A673 (cell line): ENCODE results near the gene TNFAIP2. TPM values are rescaled to one million over a fixed set of nuclear protein-coding genes. Genes with fewer than 3 reads are reported as not detected.

Source experiments
- BruUV-seq: library from RNA; stranded (reverse); fragments of 400-500 nt; replicated peaks from 2 replicates; lab custom pipeline; 2021; lab: Mats Ljungman, UMichigan
- CTCF ChIA-PET: fragments of 300-600 bp; sonication (Branson Sonifier 250); formaldehyde crosslinking; loops from one replicate; lab custom pipeline; 2022; ENCODE audit warnings: antibody characterized with exemption; lab: Charles Lee
- POLR2A ChIA-PET: fragments of 300-600 bp; sonication (Branson Sonifier 250); formaldehyde crosslinking; loops from one replicate; lab custom pipeline; 2022; ENCODE audit warnings: antibody characterized with exemption; ENCODE audit not compliant: low non-redundant PET; lab: Charles Lee
- DNase-seq: peaks from one replicate; pipeline ENCODE4 v3.0.0-alpha.2; 2015; ENCODE audit warnings: low spot score
- H3K27ac ChIP-seq: fragments of 200-600 bp; sonication (generic); 2 replicates; pipeline ENCODE4 v1.5.1; 2016; ENCODE audit warnings: mixed run types, low read depth, mild to moderate bottlenecking, mixed read lengths, antibody characterized with exemption, low read length; ENCODE audit not compliant: poor library complexity, severe bottlenecking
- H3K27me3 ChIP-seq: fragments of 200-600 bp; sonication (generic); replicated peaks from 2 replicates; pipeline ENCODE4 v1.6.1; 2017; ENCODE audit warnings: mixed run types, low read depth, mild to moderate bottlenecking, mixed read lengths, antibody characterized with exemption, low read length; ENCODE audit not compliant: insufficient read depth, poor library complexity
- H3K36me3 ChIP-seq: fragments of 200-600 bp; sonication (generic); 2 replicates; pipeline ENCODE4 v1.6.1; 2016; ENCODE audit warnings: mixed run types, mild to moderate bottlenecking, mixed read lengths, antibody characterized with exemption, low read length; ENCODE audit not compliant: insufficient read depth, poor library complexity, severe bottlenecking
- H3K4me1 ChIP-seq: fragments of 200-600 bp; sonication (generic); 2 replicates; pipeline ENCODE4 v1.6.1; 2017; ENCODE audit warnings: mixed run types, mild to moderate bottlenecking, mixed read lengths, antibody characterized with exemption, low read length; ENCODE audit not compliant: insufficient read depth, poor library complexity, severe bottlenecking
- H3K4me3 ChIP-seq: fragments of 200-600 bp; sonication (generic); 2 replicates; pipeline ENCODE4 v1.5.1; 2016; ENCODE audit warnings: low read depth, mixed run types, mild to moderate bottlenecking, mixed read lengths, low read length; ENCODE audit not compliant: poor library complexity, severe bottlenecking
- H3K9me3 ChIP-seq: fragments of 200-600 bp; sonication (generic); 2 replicates; pipeline ENCODE4 v1.6.1; 2016; ENCODE audit warnings: mixed run types, low read depth, mild to moderate bottlenecking, mixed read lengths, antibody characterized with exemption, low read length; ENCODE audit not compliant: poor library complexity, severe bottlenecking
- CTCF ChIP-seq: fragments of 300-800, 200-600 bp; sonication (generic); conservative IDR thresholded peaks from 2 replicates; pipeline ENCODE4 v1.5.1; 2017; ENCODE audit warnings: low read depth, mild to moderate bottlenecking, antibody characterized with exemption, low read length, moderate library complexity, mixed read lengths
- EZH2 ChIP-seq: fragments of 200-600 bp; sonication (generic); IDR thresholded peaks from 2 replicates; pipeline ENCODE4 v1.6.1; 2017; ENCODE audit warnings: borderline replicate concordance, low read depth, mild to moderate bottlenecking, mixed read lengths, antibody characterized with exemption, low read length; ENCODE audit not compliant: poor library complexity, severe bottlenecking
- intact Hi-C: fragments of 100-400 bp; cut with micrococcal nuclease; formaldehyde crosslinking; loops from one replicate; pipeline ENCODE4 v1.10.0; 2022; ENCODE audit not compliant: unreplicated experiment
- total RNA-seq: library from RNA; stranded (reverse); gene quantifications from 2 replicates; pipeline ENCODE4 v1.2.3, GENCODE V29; 2021

Gene TNFAIP2
- total RNA-seq, 1 experiment from 2014 or later = 5.5 TPM

GRCh38 chr14:103087343-103087835 lies 35.9 kb upstream of the TNFAIP2 start:
- Histone ChIP-seq H3K27ac (no peak overlapping the region), H3K4me3 (no peak overlapping the region), H3K4me1 (peaks cover 3% of the 10 kb centered on the region), H3K27me3 (no peaks in the 10 kb centered on the region), H3K36me3 (no peaks in the 10 kb centered on the region), H3K9me3 (no peaks in the 10 kb centered on the region)
- ChIA-PET POLR2A (no interaction called here), CTCF (interaction anchor here (0.7 kb wide), 1 partner anchor 17 kb away, joined by 4 read pairs; no protein-coding TSS in a partner anchor)
- no peak for TF ChIP-seq EZH2
- no peak for TF ChIP-seq CTCF
- DNase-seq = no peak
- no TSS peak for BruUV-seq
- intact Hi-C loops = no loop called here

GRCh38 chr14:103088921-103089320 lies 34.3 kb upstream of the TNFAIP2 start:
- no peak overlapping the region for H3K27ac ChIP-seq
- BruUV-seq = no TSS peak
- ChIA-PET CTCF (no interaction called here), POLR2A (no interaction called here)
- no peak for DNase-seq
- intact Hi-C loops = no loop called here
- peaks cover 3% of the 10 kb centered on the region for H3K4me1 ChIP-seq
- H3K9me3 ChIP-seq = no peaks in the 10 kb centered on the region
- no peaks in the 10 kb centered on the region for H3K27me3 ChIP-seq
- no peak overlapping the region for H3K4me3 ChIP-seq
- TF ChIP-seq CTCF = no peak
- no peak for TF ChIP-seq EZH2
- no peaks in the 10 kb centered on the region for H3K36me3 ChIP-seq

- ChIA-PET POLR2A (no interaction called here), CTCF (no interaction called here)
- BruUV-seq = no TSS peak
- no peak for DNase-seq
- TF ChIP-seq EZH2 (no peak), CTCF (no peak)
- H3K36me3 ChIP-seq = no peaks in the 10 kb centered on the region
- no peak overlapping the region for H3K4me3 ChIP-seq
- peaks cover 3% of the 10 kb centered on the region for H3K4me1 ChIP-seq
- intact Hi-C loops = no loop called here
- H3K27ac ChIP-seq = no peak overlapping the region
- H3K27me3 ChIP-seq = no peaks in the 10 kb centered on the region
- no peaks in the 10 kb centered on the region for H3K9me3 ChIP-seq
Observed at GRCh38 chr14:103089386-103090335, 33.6 kb upstream of the TNFAIP2 start.
